LHCN-M2 (cell line): ENCODE data around the gene MPL. TPM values are rescaled to one million over a fixed set of nuclear protein-coding genes. Genes with fewer than 3 reads are reported as not detected.
A peak's percentile ranks its signal among the peaks of the same experiment; 100 is the strongest.
"Not testable (repeated sequence)": the region's sequence is repeated elsewhere in the genome, so short reads cannot be mapped to it uniquely, and the experiment has no call there.

ENCODE experiments used
- DNase-seq: peaks from one replicate; pipeline ENCODE4 v3.0.0-alpha.2; 2012; ENCODE audit warnings: low read depth
- total RNA-seq: library from RNA; depleted of rRNA; stranded (reverse); fragments of >200 nt; gene quantifications from 2 replicates; pipeline ENCODE4 v1.2.3, GENCODE V29; 2014

MPL gene
- total RNA-seq, 1 experiment from 2014 or later = not detected

GRCh38 chr1:43352881-43353280 lies 15.3 kb downstream of the MPL start:
- DNase-seq = no peak

DNA sequence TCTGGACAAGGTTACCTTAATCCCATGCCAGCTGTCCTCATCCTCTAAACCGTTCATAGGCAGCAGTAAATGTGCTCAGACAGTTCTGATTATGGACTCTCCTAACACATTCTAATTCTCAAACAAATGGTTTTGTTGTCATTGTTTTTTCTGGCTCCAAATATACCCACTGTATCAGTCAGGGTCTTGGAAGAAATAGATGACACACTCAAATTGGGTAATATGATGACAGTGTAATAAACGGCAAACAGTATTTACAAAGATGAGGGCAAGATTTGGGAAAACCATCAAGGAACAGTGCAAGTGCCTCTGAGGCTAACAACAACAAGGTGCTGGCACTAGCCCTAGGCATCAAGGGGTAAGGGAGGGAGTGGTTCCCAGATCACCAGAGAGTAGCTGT lies 16.9 kb downstream of the MPL start:
- no peak for DNase-seq

- DNase-seq = peak; percentile 15
Observed at GRCh38 chr1:43354936-43355335, 17.3 kb downstream of the MPL start.

GRCh38 chr1:43357251-43357650 lies 19.6 kb downstream of the MPL start:
- DNase-seq = no peak

DNA sequence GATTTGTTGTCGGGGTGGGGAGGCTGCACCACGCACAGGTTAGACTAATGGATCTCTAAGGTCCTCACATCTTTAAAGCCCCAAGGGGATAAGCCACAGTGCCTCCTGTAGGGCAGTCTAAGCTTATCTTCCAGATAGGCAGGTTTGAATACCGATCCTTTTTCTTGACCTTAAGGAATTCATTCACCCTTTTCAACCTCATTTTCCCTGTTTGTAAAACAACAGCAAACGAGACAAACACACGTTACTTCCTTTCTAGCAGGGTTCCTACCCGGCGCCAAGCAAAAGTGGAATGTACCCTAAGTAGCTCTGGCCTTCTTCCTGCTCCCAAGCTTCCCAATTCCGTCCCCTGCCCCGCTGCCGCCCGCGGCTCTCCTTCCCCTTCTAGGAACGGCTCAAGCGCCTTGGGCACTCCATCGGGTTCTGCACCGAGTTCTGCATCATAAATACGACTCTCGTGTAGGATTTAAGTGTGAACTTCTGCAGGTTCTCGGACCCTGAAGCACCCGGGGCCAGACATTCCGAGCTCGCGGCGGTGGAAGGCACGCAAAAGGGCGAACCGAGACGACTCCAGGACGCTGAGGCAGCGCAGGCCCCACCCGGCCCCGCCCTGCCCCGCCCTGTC lies 20.6 kb downstream of the MPL start:
- DNase-seq = peak; percentile 60

DNA sequence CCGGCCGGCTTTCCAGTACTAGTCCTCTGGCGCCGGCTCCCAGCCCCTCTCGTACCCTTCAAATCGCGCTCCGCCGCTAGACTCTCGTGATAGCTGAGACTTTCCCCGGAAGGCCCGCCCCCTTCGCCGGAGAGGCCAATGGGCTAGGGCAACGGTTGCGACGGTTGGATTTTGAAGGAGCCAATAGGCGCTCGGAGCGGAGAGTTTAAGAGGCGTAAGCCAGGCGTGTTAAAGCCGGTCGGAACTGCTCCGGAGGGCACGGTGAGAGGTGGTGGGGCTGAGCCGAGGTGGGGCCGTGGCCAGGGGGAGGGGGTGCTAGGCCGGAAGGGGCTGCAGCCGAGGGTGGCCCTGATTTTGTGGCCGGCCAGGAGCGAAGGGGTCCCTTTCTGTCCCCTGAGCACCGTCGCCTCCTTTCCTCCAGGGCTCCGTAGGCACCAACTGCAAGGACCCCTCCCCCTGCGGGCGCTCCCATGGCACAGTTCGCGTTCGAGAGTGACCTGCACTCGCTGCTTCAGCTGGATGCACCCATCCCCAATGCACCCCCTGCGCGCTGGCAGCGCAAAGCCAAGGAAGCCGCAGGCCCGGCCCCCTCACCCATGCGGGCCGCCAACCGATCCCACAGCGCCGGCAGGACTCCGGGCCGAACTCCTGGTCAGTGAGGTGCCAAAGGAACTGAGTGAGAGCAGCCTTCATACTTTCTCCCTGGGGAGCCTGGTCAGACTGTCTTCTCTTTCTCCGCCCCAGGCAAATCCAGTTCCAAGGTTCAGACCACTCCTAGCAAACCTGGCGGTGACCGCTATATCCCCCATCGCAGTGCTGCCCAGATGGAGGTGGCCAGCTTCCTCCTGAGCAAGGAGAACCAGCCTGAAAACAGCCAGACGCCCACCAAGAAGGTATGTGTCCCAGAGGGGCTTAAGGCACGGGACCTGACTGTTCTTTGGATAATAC lies 21.4 kb downstream of the MPL start, which contains the start of gene CDC20:
CDC20 (plus strand) TSS at position 236 of the 948 bp plus-strand sequence; CDS start at position 471, 235 bp downstream.
- peak; percentile 98 for DNase-seq

GRCh38 chr1:43359696-43360095 lies 22.1 kb downstream of the MPL start:
- DNase-seq = no peak

DNA sequence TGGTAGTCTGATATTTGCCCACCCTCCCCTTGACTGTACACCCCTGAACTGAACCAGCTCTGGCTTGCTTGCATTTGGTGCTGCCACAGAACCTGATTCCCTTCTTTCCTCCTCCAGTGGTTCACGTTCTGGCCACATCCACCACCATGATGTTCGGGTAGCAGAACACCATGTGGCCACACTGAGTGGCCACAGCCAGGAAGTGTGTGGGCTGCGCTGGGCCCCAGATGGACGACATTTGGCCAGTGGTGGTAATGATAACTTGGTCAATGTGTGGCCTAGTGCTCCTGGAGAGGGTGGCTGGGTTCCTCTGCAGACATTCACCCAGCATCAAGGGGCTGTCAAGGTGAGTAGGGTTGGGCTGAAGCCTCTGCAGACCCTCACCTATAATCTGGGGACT lies 23.0 kb downstream of the MPL start:
- DNase-seq = no peak

DNA sequence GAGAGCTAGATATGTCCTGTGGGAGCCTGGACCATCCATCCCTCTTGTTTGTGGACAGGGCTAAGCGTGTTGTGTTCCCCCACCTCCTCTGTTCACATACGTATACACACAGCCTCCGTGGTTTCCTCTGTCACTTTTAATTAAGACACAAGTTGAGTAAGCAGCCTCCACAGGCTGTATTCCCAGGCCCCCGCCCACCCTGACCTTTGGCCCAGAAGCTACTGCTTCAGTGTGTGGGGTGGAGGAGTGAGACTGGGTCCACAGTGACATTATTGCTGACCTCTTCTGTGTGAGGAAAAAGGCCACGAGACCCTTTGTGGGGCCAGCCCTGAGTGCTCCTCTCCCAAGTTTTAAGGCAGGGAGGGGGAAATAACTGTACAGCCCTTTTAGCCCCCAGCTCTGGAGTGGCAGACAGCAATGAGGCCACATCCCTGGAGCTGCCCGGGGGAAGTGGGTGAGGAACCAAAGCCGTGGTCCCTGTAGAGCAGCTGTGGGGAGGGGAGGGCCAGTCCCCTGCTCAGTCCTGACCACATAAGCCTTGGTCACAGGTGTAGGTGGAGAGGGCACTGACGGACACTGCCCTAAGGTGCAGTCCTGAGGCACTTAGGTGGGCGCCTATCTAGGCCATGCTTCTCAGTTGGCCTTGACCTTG lies 25.8 kb downstream of the MPL start:
- DNase-seq = no peak

GRCh38 chr1:43363935-43364525 lies 26.4 kb downstream of the MPL start:
- DNase-seq = no peak

DNA sequence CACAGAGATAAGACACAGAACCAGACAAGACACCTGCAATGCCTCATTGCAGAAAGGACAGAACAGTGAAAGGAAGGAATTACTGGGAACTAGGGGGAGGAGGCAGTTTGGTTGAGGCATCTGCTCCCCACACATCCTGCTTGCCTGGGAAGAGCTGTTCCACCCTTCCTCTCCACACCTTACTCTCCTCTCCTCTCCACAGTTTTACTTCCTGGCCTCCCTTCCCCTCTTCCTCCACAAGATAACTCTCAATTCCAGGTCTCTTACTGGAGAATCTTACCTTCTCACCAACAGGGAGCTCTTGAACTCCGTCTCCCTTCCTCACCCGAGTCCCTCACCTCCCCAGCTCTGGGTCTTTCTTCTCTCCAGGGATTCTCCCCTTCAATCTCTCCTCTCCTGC lies 28.1 kb downstream of the MPL start:
- no peak for DNase-seq

- DNase-seq = no peak
Observed at GRCh38 chr1:43366179-43366578, 28.6 kb downstream of the MPL start.

- no peak for DNase-seq
Observed at GRCh38 chr1:43366601-43367025, 29.0 kb downstream of the MPL start.

- DNase-seq = no peak
Observed at GRCh38 chr1:43367026-43367903, 29.6 kb downstream of the MPL start.

GRCh38 chr1:43367904-43368645 lies 30.5 kb downstream of the MPL start, which contains the start of gene ELOVL1:
TSS of gene ELOVL1 (minus strand) at chr1:43368011. CDS start at chr1:43365609, 2,402 bp downstream.
- DNase-seq = peak; percentile 81

DNA sequence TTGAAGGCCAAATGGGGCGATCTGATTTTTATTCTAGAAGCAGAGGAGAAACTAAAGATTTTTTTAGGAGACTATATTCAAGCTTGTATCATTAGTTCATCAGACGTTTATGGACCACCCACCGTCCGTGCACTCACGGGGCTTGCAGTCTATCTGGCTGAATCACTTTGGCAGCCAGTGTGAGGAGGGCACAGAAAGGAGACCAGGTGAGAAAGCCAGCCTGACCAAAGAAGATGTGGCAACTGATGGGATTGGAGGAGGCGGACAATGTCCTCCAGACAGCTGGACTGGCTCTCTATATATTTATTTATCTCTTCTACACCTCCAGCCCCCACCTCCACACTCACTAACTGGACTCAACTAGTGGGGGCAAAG lies 31.0 kb downstream of the MPL start:
- no peak for DNase-seq

GRCh38 chr1:43369779-43370178 lies 32.2 kb downstream of the MPL start:
- not testable (repeated sequence) for DNase-seq

DNA sequence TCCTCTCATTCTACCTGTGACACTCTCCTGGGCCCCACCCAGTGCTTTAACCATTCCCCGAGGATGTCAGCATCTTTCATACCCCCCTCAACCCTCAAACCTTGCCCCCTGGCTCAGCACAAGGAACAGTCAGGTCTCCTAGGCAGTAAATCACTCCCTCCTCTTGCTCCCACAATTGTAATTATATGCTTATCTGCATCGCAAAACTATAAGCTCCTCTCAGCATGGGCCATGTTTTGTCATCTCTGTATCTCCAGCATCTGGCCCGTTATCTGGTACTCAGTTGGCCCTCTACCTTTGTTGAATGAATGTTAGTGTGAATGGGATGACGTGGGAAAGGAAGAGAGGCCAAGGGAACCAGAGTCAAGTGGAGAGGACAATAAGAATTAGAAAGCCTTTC lies 32.9 kb downstream of the MPL start:
- no peak for DNase-seq

DNA sequence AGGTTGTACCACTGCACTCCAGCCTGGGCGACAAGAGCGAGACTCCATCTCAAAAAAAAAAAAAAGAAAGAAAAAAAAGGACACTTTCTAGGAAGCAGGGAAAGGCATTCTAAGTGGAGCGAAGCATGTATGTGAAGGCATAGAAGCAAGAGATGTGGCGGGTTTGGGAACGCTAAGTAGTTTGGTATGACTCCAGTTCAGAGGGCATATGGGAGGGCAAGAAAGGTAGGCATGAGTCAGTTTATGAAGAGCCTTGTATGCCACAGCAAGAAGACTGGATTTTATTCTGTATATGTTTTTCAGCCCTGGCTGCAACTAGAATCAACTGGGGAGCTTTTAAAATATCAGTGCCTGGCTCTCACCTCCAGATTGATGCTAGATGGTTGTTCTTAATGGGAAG lies 34.6 kb downstream of the MPL start:
- DNase-seq = no peak
